Measurements from ENCODE around the gene QPRT.

Gene QPRT

GRCh38 chr16:29674188-29674587, 4.8 kb upstream of the QPRT start:
- H3K4me3 ChIP-seq (replicated peaks in 1 of 2; ENCODE audit: low read depth in 2 of 2, low read length in 2 of 2): no peak overlapping the region
- peak; percentile 42 to 75 for DNase-seq (ENCODE audit: low read depth in 2 of 2)
- no peak for TF ChIP-seq CTCF (IDR thresholded peaks at IDR 0.05; ENCODE audit: low read depth, low read length)

- peak; percentile 40 to 51 for DNase-seq (ENCODE audit: low read depth in 2 of 2)
- TF ChIP-seq CTCF (IDR thresholded peaks at IDR 0.05; ENCODE audit: low read depth, low read length): no peak
Observed at GRCh38 chr16:29675811-29676643, 3.0 kb upstream of the QPRT start.

DNA sequence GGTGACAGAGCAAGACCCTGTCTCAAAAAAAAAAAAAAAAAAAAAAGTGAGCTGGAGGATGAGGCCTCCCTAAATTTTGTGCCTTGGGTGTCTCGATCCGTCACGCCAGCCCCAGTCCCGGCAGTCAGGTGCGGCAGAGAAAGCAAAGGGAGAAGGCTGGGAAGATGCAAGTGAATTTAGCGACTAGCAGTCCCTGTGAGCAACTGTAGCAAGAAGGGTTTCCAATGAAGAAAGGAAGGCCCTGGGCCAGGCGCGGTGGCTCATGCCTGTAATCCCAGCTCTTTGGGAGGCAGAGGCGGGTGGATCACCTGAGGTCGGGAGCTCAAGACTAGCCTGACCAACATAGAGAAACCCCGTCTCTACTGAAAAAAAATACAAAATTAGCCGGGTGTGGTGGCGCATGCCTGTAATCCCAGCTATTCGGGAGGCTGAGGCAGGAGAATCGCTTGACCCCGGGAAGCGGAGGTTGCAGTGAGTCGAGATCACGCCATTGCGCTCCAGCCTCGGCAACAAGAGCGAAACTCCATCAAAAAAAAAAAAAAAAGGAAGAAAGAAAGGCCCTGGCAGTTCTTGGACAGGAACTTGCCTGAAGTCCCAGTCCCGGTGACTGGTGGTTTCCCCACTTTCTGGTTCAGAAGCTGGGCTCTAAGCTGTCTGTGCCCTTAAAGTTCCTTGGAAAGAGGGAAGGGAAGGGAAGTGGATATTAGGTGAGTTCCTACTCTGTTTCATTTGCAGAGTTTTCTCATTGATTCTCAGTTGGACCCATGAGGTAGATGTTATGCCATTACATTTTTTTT, 1.8 kb upstream of the QPRT start:
- no peak overlapping the region for H3K4me3 ChIP-seq (replicated peaks in 1 of 2; ENCODE audit: low read depth in 2 of 2, low read length in 2 of 2)
- no peak for TF ChIP-seq CTCF (IDR thresholded peaks at IDR 0.05; ENCODE audit: low read depth, low read length)
- DNase-seq (ENCODE audit: low read depth in 2 of 2): no peak

More at GRCh38 chr16:29675811-29676643, 3.0 kb upstream of the QPRT start:
- no peak overlapping the region for H3K4me3 ChIP-seq (replicated peaks in 1 of 2; ENCODE audit: low read depth in 2 of 2, low read length in 2 of 2)

DNA sequence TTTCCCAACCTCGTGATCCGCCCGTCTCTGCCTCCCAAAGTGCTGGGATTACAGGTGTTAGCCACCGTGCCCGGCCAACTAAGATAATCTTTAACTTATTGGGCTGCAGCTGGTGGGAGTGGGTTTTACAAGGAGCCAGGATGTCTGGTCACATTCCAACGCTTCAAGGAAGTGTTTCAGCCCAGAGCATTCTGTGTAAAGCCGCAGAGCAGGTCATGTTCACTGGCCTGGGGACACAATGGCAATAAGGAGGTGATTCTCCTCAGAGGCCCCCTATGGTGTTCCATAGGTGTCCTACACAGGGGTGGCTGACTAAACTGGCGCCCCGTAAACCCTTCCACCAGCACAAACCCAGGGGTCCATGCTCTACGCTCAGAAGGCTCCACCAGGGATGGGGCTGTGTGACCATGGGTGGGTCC, 1.2 kb downstream of the QPRT start:
- DNase-seq (ENCODE audit: low read depth in 2 of 2): no peak
- H3K4me3 ChIP-seq (replicated peaks in 1 of 2; ENCODE audit: low read depth in 2 of 2, low read length in 2 of 2): no peak overlapping the region
- no peak for TF ChIP-seq CTCF (IDR thresholded peaks at IDR 0.05; ENCODE audit: low read depth, low read length)

GRCh38 chr16:29683543-29684090, 4.6 kb downstream of the QPRT start:
- no peak for DNase-seq (ENCODE audit: low read depth in 2 of 2)
- no peak for TF ChIP-seq CTCF (IDR thresholded peaks at IDR 0.05; ENCODE audit: low read depth, low read length)
- no peak overlapping the region for H3K4me3 ChIP-seq (replicated peaks in 1 of 2; ENCODE audit: low read depth in 2 of 2, low read length in 2 of 2)

- no peak for DNase-seq (ENCODE audit: low read depth in 2 of 2)
- TF ChIP-seq CTCF (IDR thresholded peaks at IDR 0.05; ENCODE audit: low read depth, low read length): no peak
- no peak overlapping the region for H3K4me3 ChIP-seq (replicated peaks in 1 of 2; ENCODE audit: low read depth in 2 of 2, low read length in 2 of 2)
Observed at GRCh38 chr16:29684679-29685078, 5.7 kb downstream of the QPRT start.
